Measurements from ENCODE around the gene CCNT1. TPM values are rescaled to one million over a fixed set of nuclear protein-coding genes. Genes with fewer than 3 reads are reported as not detected.
"Not testable (repeated sequence)": the region's sequence is repeated elsewhere in the genome, so short reads cannot be mapped to it uniquely, and the experiment has no call there.

Gene CCNT1
- total RNA-seq: 10 to 100 TPM; 58.7 to 60.4 TPM

- peak within 1 kb of the TSS; percentile 98 for H3K27ac Mint-ChIP-seq
- peak within 1 kb of the TSS; percentile 94 for H3K4me3 Mint-ChIP-seq
- POLR2A ChIA-PET: interaction anchor here (0.6 to 2.2 kb wide), 3 partner anchors 11 to 135 kb away, joined by 3 to 13 read pairs (median 6); partner anchors contain the start of genes DDX23 and KANSL2
- no peaks in the 10 kb centered on the region for H3K27me3 Mint-ChIP-seq
- peaks cover 40% of the 10 kb centered on the region for H3K36me3 Mint-ChIP-seq
- H3K4me1 Mint-ChIP-seq: peaks cover 29% of the 10 kb centered on the region
- ATAC-seq (ENCODE audit: low read depth) (peak; percentile 96), DNase-seq (peak; percentile 95)
- H3K9me3 Mint-ChIP-seq: peaks cover 15% of the 10 kb centered on the region
Observed at GRCh38 chr12:48716493-48717251, at the start of gene CCNT1. CCNT1 (minus strand) TSS chr12:48716707; CDS start chr12:48716675, 32 bp downstream.

- Mint-ChIP-seq H3K36me3 (no peaks in the 10 kb centered on the region), H3K27ac (peak overlapping the region; percentile 84), H3K4me3 (peak overlapping the region; percentile 78), H3K27me3 (peaks cover 18% of the 10 kb centered on the region), H3K4me1 (peaks cover 24% of the 10 kb centered on the region), H3K9me3 (no peaks in the 10 kb centered on the region)
- ATAC-seq (ENCODE audit: low read depth) (peak; percentile 97), DNase-seq (peak; percentile 52)
- POLR2A ChIA-PET: interaction anchor here (0.6 kb wide), 1 partner anchor 1015 kb away, joined by 4 read pairs; no protein-coding TSS in a partner anchor
Observed at GRCh38 chr12:48765753-48766162, 49.3 kb upstream of the CCNT1 start.

GRCh38 chr12:48764521-48764920, 48.0 kb upstream of the CCNT1 start:
- Mint-ChIP-seq H3K4me3 (no peak overlapping the region), H3K27me3 (peaks cover 14% of the 10 kb centered on the region), H3K9me3 (no peaks in the 10 kb centered on the region), H3K27ac (no peak overlapping the region), H3K36me3 (no peaks in the 10 kb centered on the region), H3K4me1 (peaks cover 25% of the 10 kb centered on the region)
- POLR2A ChIA-PET: no interaction called here
- DNase-seq (no peak), ATAC-seq (ENCODE audit: low read depth) (no peak)

GRCh38 chr12:48758737-48759136, 42.2 kb upstream of the CCNT1 start:
- Mint-ChIP-seq H3K4me1 (peaks cover 3% of the 10 kb centered on the region), H3K27me3 (peaks cover 4% of the 10 kb centered on the region), H3K9me3 (no peaks in the 10 kb centered on the region), H3K36me3 (no peaks in the 10 kb centered on the region), H3K27ac (no peak overlapping the region), H3K4me3 (no peak overlapping the region)
- DNase-seq (no peak), ATAC-seq (ENCODE audit: low read depth) (no peak)
- POLR2A ChIA-PET: no interaction called here

GRCh38 chr12:48758186-48758585, 41.7 kb upstream of the CCNT1 start:
- peaks cover 5% of the 10 kb centered on the region for H3K27me3 Mint-ChIP-seq

GRCh38 chr12:48750769-48751356, 34.4 kb upstream of the CCNT1 start:
- peaks cover 21% of the 10 kb centered on the region for H3K27me3 Mint-ChIP-seq
- no peak for ATAC-seq (ENCODE audit: low read depth)
- no peak overlapping the region for H3K27ac Mint-ChIP-seq
- POLR2A ChIA-PET: no interaction called here
- no peaks in the 10 kb centered on the region for H3K36me3 Mint-ChIP-seq
- H3K4me3 Mint-ChIP-seq: no peak overlapping the region
- H3K4me1 Mint-ChIP-seq: peaks cover 9% of the 10 kb centered on the region
- no peaks in the 10 kb centered on the region for H3K9me3 Mint-ChIP-seq
- no peak for DNase-seq

More at GRCh38 chr12:48758186-48758585, 41.7 kb upstream of the CCNT1 start:
- POLR2A ChIA-PET: no interaction called here
- no peak overlapping the region for H3K27ac Mint-ChIP-seq
- H3K9me3 Mint-ChIP-seq: no peaks in the 10 kb centered on the region
- no peak overlapping the region for H3K4me3 Mint-ChIP-seq
- H3K36me3 Mint-ChIP-seq: no peaks in the 10 kb centered on the region
- H3K4me1 Mint-ChIP-seq: peaks cover 6% of the 10 kb centered on the region
- DNase-seq: no peak
- ATAC-seq (ENCODE audit: low read depth): no peak

GRCh38 chr12:48750215-48750614, 33.7 kb upstream of the CCNT1 start:
- H3K36me3 Mint-ChIP-seq: no peaks in the 10 kb centered on the region
- POLR2A ChIA-PET: no interaction called here
- ATAC-seq (ENCODE audit: low read depth) (no peak), DNase-seq (no peak)
- peaks cover 9% of the 10 kb centered on the region for H3K4me1 Mint-ChIP-seq
- no peak overlapping the region for H3K27ac Mint-ChIP-seq
- peaks cover 23% of the 10 kb centered on the region for H3K27me3 Mint-ChIP-seq
- no peaks in the 10 kb centered on the region for H3K9me3 Mint-ChIP-seq
- no peak overlapping the region for H3K4me3 Mint-ChIP-seq

GRCh38 chr12:48744251-48745008, 27.9 kb upstream of the CCNT1 start:
- H3K9me3 Mint-ChIP-seq: no peaks in the 10 kb centered on the region
- POLR2A ChIA-PET: no interaction called here
- no peak for ATAC-seq (ENCODE audit: low read depth)

GRCh38 chr12:48739618-48740269, 23.2 kb upstream of the CCNT1 start:
- no peaks in the 10 kb centered on the region for H3K4me1 Mint-ChIP-seq
- H3K27ac Mint-ChIP-seq: no peak overlapping the region
- POLR2A ChIA-PET: interaction anchor here (0.7 kb wide), 1 partner anchor 68 kb away, joined by 4 read pairs; no protein-coding TSS in a partner anchor
- no peaks in the 10 kb centered on the region for H3K9me3 Mint-ChIP-seq
- ATAC-seq (ENCODE audit: low read depth) (no peak), DNase-seq (no peak)
- peaks cover 32% of the 10 kb centered on the region for H3K27me3 Mint-ChIP-seq
- H3K36me3 Mint-ChIP-seq: no peaks in the 10 kb centered on the region
- no peak overlapping the region for H3K4me3 Mint-ChIP-seq

More at GRCh38 chr12:48744251-48745008, 27.9 kb upstream of the CCNT1 start:
- no peak for DNase-seq
- Mint-ChIP-seq H3K27me3 (peaks cover 38% of the 10 kb centered on the region), H3K4me1 (peaks cover 2% of the 10 kb centered on the region), H3K27ac (no peak overlapping the region), H3K4me3 (no peak overlapping the region), H3K36me3 (no peaks in the 10 kb centered on the region)

- no peak for DNase-seq
- Mint-ChIP-seq H3K36me3 (no peaks in the 10 kb centered on the region), H3K27me3 (peaks cover 32% of the 10 kb centered on the region), H3K4me1 (no peaks in the 10 kb centered on the region), H3K27ac (no peak overlapping the region), H3K4me3 (no peak overlapping the region), H3K9me3 (no peaks in the 10 kb centered on the region)
- POLR2A ChIA-PET: no interaction called here
- no peak for ATAC-seq (ENCODE audit: low read depth)
Observed at GRCh38 chr12:48736456-48736855, 19.9 kb upstream of the CCNT1 start.

- Mint-ChIP-seq H3K27me3 (peaks cover 8% of the 10 kb centered on the region), H3K4me1 (no peaks in the 10 kb centered on the region), H3K36me3 (no peaks in the 10 kb centered on the region), H3K27ac (no peak overlapping the region), H3K9me3 (no peaks in the 10 kb centered on the region), H3K4me3 (no peak overlapping the region)
- DNase-seq (no peak), ATAC-seq (ENCODE audit: low read depth) (no peak)
- POLR2A ChIA-PET: no interaction called here
Observed at GRCh38 chr12:48728807-48729206, 12.3 kb upstream of the CCNT1 start.

- H3K4me3 Mint-ChIP-seq; DNase-seq; H3K27me3 Mint-ChIP-seq; H3K27ac Mint-ChIP-seq; H3K4me1 Mint-ChIP-seq; POLR2A ChIA-PET; ATAC-seq (ENCODE audit: low read depth): not testable (repeated sequence)
- Mint-ChIP-seq H3K36me3 (peaks cover 21% of the 10 kb centered on the region), H3K9me3 (peaks cover 15% of the 10 kb centered on the region)
Observed at GRCh38 chr12:48720737-48721136, 4.2 kb upstream of the CCNT1 start.

- H3K4me3 Mint-ChIP-seq; ATAC-seq (ENCODE audit: low read depth); POLR2A ChIA-PET; DNase-seq; H3K27me3 Mint-ChIP-seq; H3K27ac Mint-ChIP-seq: not testable (repeated sequence)
- peaks cover 11% of the 10 kb centered on the region for H3K4me1 Mint-ChIP-seq
- peaks cover 24% of the 10 kb centered on the region for H3K36me3 Mint-ChIP-seq
- peaks cover 15% of the 10 kb centered on the region for H3K9me3 Mint-ChIP-seq
Observed at GRCh38 chr12:48720171-48720570, 3.7 kb upstream of the CCNT1 start.
